SU-DHL-6 (cell line): ENCODE results near the gene DLG1.

Experiments used
- EZH2phosphoT487 ChIP-seq: fragments of 200-600 bp; sonication (generic), shearing (Covaris generic); conservative IDR thresholded peaks from 2 replicates; pipeline ENCODE4 v1.6.1; 2018; ENCODE audit warnings: mild to moderate bottlenecking, antibody characterized with exemption, low read length, moderate library complexity, mixed read lengths
- TF ChIP-seq, protein P1 (sequence below): fragments of 200-600 bp; sonication (generic); IDR thresholded peaks from one replicate; pipeline ENCODE4 v1.5.1; 2017; ENCODE audit warnings: antibody characterized with exemption, mild to moderate bottlenecking, low read length, moderate library complexity; ENCODE audit not compliant: insufficient read depth, poor library complexity, severe bottlenecking

DNA sequence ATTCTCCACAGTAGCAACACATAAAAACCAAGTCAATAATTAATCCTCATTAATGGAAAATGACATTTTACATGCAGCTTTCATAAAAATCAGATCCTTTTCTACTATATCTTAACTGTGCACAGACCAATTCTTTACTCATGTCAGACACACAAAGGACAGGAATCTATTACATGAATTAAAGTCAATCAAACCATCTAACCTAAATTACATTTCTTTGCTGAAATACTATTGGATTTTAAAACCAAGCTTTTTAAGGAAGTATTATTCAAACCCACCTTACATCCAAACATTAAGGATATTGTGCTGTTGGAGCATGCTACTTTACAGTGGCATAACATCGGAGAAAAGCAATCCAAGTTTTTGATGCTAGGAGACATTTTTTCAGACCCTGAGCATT, 72.8 kb downstream of the DLG1 start:
- TF ChIP-seq, protein P1, sequence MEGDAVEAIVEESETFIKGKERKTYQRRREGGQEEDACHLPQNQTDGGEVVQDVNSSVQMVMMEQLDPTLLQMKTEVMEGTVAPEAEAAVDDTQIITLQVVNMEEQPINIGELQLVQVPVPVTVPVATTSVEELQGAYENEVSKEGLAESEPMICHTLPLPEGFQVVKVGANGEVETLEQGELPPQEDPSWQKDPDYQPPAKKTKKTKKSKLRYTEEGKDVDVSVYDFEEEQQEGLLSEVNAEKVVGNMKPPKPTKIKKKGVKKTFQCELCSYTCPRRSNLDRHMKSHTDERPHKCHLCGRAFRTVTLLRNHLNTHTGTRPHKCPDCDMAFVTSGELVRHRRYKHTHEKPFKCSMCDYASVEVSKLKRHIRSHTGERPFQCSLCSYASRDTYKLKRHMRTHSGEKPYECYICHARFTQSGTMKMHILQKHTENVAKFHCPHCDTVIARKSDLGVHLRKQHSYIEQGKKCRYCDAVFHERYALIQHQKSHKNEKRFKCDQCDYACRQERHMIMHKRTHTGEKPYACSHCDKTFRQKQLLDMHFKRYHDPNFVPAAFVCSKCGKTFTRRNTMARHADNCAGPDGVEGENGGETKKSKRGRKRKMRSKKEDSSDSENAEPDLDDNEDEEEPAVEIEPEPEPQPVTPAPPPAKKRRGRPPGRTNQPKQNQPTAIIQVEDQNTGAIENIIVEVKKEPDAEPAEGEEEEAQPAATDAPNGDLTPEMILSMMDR: no peak
- TF ChIP-seq EZH2phosphoT487: no peak
